Measurements from ENCODE around the gene TRMT2A.

Gene TRMT2A

DNA sequence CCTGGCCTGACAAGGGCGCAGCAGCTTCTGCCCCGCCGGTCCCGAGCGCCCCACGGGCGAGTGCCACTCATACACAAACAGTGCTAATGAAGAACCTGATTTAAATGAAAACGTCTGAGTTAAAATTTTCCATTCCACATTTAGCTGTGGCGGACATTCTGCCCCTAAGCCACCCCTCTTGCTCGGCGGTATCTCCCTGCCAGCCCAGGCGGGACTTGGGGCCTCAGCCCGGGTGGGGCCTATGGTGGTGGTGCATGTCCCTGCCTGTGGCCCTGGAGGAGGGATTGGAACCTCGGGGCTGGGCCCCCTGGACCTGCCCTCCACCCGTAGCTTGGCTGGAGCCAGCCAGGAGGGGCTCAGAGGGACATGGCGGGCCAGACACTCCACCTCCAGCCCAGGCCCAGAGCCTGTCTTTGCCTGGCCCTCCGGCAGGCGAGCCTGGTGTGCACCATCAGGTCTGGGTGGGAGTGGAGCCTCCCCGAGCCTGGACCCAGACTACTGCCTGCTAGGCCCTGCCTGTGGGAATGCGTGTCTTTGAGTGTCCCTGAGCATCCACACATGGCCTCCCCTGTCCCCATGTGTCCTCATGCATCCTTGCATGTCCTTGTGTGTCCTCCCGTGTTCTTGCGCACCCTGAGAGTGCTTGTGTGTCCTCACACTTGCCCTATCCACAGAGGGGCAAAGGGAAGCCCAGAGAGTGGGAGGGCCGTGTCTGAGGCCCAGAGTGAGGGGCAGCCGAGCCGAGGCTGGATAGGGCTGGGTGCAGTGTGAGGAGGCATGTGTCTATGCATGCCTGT is 19.0 kb upstream of the TRMT2A start:
- H3K27ac ChIP-seq: no peak overlapping the region
- H3K9me3 ChIP-seq (ENCODE audit: control insufficient read depth, low read length): no peaks in the 10 kb centered on the region
- H2AFZ ChIP-seq: no peak overlapping the region
- TF ChIP-seq, protein P1, sequence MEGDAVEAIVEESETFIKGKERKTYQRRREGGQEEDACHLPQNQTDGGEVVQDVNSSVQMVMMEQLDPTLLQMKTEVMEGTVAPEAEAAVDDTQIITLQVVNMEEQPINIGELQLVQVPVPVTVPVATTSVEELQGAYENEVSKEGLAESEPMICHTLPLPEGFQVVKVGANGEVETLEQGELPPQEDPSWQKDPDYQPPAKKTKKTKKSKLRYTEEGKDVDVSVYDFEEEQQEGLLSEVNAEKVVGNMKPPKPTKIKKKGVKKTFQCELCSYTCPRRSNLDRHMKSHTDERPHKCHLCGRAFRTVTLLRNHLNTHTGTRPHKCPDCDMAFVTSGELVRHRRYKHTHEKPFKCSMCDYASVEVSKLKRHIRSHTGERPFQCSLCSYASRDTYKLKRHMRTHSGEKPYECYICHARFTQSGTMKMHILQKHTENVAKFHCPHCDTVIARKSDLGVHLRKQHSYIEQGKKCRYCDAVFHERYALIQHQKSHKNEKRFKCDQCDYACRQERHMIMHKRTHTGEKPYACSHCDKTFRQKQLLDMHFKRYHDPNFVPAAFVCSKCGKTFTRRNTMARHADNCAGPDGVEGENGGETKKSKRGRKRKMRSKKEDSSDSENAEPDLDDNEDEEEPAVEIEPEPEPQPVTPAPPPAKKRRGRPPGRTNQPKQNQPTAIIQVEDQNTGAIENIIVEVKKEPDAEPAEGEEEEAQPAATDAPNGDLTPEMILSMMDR (IDR thresholded peaks at IDR 0.05): no peak
- no peak overlapping the region for H3K9ac ChIP-seq
- no peaks in the 10 kb centered on the region for H3K79me2 ChIP-seq
- peaks cover 4% of the 10 kb centered on the region for H3K4me1 ChIP-seq
- no peak overlapping the region for H3K4me3 ChIP-seq (ENCODE audit: low read depth, low read length)
- no peaks in the 10 kb centered on the region for H3K36me3 ChIP-seq (ENCODE audit: control insufficient read depth, insufficient read depth, low read length)
- no peaks in the 10 kb centered on the region for H3K27me3 ChIP-seq (ENCODE audit: control insufficient read depth, insufficient read depth, low read length)
- H3K4me2 ChIP-seq (ENCODE audit: low read length): no peak overlapping the region

DNA sequence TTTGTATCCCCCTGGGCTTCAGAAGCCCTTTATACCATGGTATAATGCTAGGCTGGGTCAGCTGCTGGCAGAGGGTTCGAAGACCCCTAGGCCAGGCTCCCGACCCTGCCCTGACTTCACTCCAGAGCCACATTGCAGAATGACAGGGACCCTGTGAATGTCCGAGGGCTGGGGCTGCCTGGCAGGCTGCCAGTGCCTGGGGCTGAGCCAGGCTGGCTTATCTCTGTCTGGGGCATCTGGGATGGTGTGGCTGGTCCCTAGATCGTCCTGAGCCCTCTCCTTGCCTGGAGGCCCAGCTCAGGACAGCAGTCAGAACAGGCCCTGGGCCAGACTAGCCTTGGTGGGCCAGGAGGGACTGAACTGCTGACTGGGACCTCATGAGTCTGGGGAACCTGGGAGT is 18.2 kb upstream of the TRMT2A start:
- H3K27ac ChIP-seq: no peak overlapping the region
- no peaks in the 10 kb centered on the region for H3K79me2 ChIP-seq
- no peaks in the 10 kb centered on the region for H3K36me3 ChIP-seq (ENCODE audit: control insufficient read depth, insufficient read depth, low read length)
- no peak overlapping the region for H3K4me3 ChIP-seq (ENCODE audit: low read depth, low read length)
- H2AFZ ChIP-seq: no peak overlapping the region
- no peak overlapping the region for H3K4me2 ChIP-seq (ENCODE audit: low read length)
- TF ChIP-seq, protein P1 (IDR thresholded peaks at IDR 0.05): no peak
- H3K4me1 ChIP-seq: peaks cover 4% of the 10 kb centered on the region
- H3K27me3 ChIP-seq (ENCODE audit: control insufficient read depth, insufficient read depth, low read length): no peaks in the 10 kb centered on the region
- no peak overlapping the region for H3K9ac ChIP-seq
- no peaks in the 10 kb centered on the region for H3K9me3 ChIP-seq (ENCODE audit: control insufficient read depth, low read length)

DNA sequence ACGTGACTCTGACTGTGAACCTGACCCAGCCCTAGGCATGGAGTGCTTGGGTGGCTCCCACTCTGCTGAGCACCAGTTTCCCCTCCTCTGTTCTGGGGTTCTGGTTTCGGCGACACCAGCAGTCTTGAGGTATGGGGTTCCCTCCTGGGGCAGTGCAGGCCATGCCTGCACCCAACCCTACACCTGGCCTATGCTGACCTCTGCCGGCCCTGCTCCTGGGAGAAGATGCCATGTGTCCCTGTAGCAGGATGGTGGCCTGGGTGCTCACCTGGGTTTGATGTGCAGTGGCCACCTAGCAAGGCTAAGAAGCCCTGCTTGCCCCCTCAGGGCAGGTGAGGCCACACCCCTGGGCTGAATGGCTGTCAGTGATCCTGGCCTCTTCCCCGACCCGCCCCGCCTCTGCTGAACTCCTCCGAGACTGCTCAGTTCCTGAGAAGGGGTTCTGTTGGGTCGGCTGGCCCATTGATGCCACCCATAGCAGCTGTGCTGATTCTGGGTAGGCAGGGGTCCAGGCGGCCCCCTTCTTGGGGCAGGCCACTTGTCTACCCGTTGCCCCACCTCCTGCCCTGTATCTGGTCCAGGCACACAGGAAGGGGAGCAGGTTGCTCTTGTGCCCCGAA is 17.0 kb upstream of the TRMT2A start:
- no peak overlapping the region for H3K4me3 ChIP-seq (ENCODE audit: low read depth, low read length)
- no peaks in the 10 kb centered on the region for H3K27me3 ChIP-seq (ENCODE audit: control insufficient read depth, insufficient read depth, low read length)
- no peak overlapping the region for H3K27ac ChIP-seq
- no peaks in the 10 kb centered on the region for H3K79me2 ChIP-seq
- TF ChIP-seq, protein P1 (IDR thresholded peaks at IDR 0.05): no peak
- H3K4me1 ChIP-seq: peaks cover 4% of the 10 kb centered on the region
- no peaks in the 10 kb centered on the region for H3K36me3 ChIP-seq (ENCODE audit: control insufficient read depth, insufficient read depth, low read length)
- H3K9ac ChIP-seq: no peak overlapping the region
- no peak overlapping the region for H3K4me2 ChIP-seq (ENCODE audit: low read length)
- H3K9me3 ChIP-seq (ENCODE audit: control insufficient read depth, low read length): no peaks in the 10 kb centered on the region
- H2AFZ ChIP-seq: no peak overlapping the region

DNA sequence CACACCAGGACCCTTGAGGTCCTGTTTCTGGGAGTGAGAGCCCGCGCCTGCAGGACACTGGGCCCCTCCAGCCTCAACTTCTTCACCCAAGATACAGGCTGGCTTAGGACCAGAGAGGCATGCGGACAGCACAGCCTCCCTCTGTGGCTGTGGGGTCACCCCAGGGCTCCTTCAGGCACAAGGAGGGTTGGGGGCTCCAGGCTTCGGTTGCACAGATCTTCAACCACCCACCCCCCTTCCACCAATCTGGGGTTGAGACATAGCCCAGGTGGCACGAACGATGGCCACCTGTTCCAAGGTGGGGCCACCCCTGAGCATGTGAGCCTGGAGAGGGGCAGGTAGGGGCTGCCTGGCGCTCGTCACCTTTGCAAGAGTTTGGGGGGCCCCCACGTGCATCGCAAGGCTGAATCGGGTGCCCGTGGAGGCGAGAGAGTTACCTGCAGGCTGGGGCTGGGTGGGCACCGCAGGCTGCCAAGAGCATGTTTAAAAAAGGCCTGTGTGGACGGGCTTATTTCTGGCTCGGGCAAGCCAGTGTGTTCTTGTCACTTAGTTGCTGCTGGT is 15.7 kb upstream of the TRMT2A start:
- peak overlapping the region; percentile 94 for H3K4me2 ChIP-seq (ENCODE audit: low read length)
- no peaks in the 10 kb centered on the region for H3K36me3 ChIP-seq (ENCODE audit: control insufficient read depth, insufficient read depth, low read length)
- H3K27ac ChIP-seq: no peak overlapping the region
- H3K79me2 ChIP-seq: no peaks in the 10 kb centered on the region
- no peaks in the 10 kb centered on the region for H3K27me3 ChIP-seq (ENCODE audit: control insufficient read depth, insufficient read depth, low read length)
- H2AFZ ChIP-seq: no peak overlapping the region
- TF ChIP-seq, protein P1 (IDR thresholded peaks at IDR 0.05): no peak
- H3K9me3 ChIP-seq (ENCODE audit: control insufficient read depth, low read length): no peaks in the 10 kb centered on the region
- H3K4me3 ChIP-seq (ENCODE audit: low read depth, low read length): peak overlapping the region; percentile 54
- H3K4me1 ChIP-seq: peaks cover 4% of the 10 kb centered on the region
- no peak overlapping the region for H3K9ac ChIP-seq

Data from parathyroid adenoma (tissue), 2 donors.